Esophagus squamous epithelium (tissue), 5 donors: Measurements from ENCODE around the gene TCTN2. TPM values are rescaled to one million over a fixed set of nuclear protein-coding genes. Genes with fewer than 3 reads are reported as not detected.

Experiments used
- DNase-seq: peaks from one replicate; lab custom pipeline; 2025; lab: John Stamatoyannopoulos, UW
- H3K27ac ChIP-seq, 4 donors: fragments of 200-600 bp; sonication (generic); one replicate each; pipeline ENCODE4 v1.5.1; 2016 to 2019; ENCODE audit warnings: mild to moderate bottlenecking in 1 of 4
- H3K27me3 ChIP-seq, 4 donors: fragments of 200-600 bp; sonication (generic); 1 replicate in 3 of 4; 2 replicates in 1 of 4; pipeline versions ENCODE4 v1.5.1 to v1.6.0; 2017 to 2021; ENCODE audit warnings: antibody characterized with exemption in 1 of 4
- H3K36me3 ChIP-seq, 3 donors: fragments of 200-600 bp; sonication (generic); one replicate each; pipeline ENCODE4 v1.5.1; 2016 to 2019
- H3K4me1 ChIP-seq, 3 donors: fragments of 200-600 bp; sonication (generic); one replicate each; pipeline ENCODE4 v1.5.1; 2017 to 2019
- H3K4me3 ChIP-seq, 4 donors: fragments of 200-600 bp; sonication (generic); 1 replicate in 3 of 4; 2 replicates in 1 of 4; pipeline ENCODE4 v1.5.1; 2016 to 2019; ENCODE audit warnings: mild to moderate bottlenecking in 2 of 4, moderate library complexity in 1 of 4
- H3K9me3 ChIP-seq, 3 donors: fragments of 200-600 bp; sonication (generic); one replicate each; pipeline ENCODE4 v1.5.1; 2016 to 2019
- POLR2A ChIP-seq, 4 donors: fragments of 450-650 bp; IDR thresholded peaks; one replicate each; pipeline ENCODE4 v1.6.1; 2017; ENCODE audit warnings: antibody characterized with exemption in 4 of 4, mild to moderate bottlenecking in 4 of 4, moderate library complexity in 3 of 4
- WGBS, 2 donors: methylation state at CpG; one replicate each; pipeline ENCODE4 v1.1.5; 2018; 5-methylcytosine and 5-hydroxymethylcytosine counted together
- intact Hi-C: fragments of 100-400 bp; cut with DNase I; formaldehyde crosslinking; loops from one replicate; pipeline ENCODE4 v1.15.0; 2022
- total RNA-seq, 4 donors: library from RNA; depleted of rRNA; stranded (reverse); fragments of >200 nt; gene quantifications; one replicate each; pipeline ENCODE4 v1.1.0, GENCODE V29; 2016
- TF ChIP-seq, protein P1 (sequence below), 6 experiments: fragments of 450-650 bp in 4 of 6; fragments of 200-600 bp in 2 of 6; sonication (generic) in 2 of 6; IDR thresholded peaks; one replicate each; pipeline ENCODE4 v1.5.1; 2016 to 2019; ENCODE audit warnings: antibody characterized with exemption in 6 of 6, mild to moderate bottlenecking in 4 of 6, moderate library complexity in 4 of 6
- donor health status: DM: yes; HTN: yes; CAD: no.

TCTN2 gene
- total RNA-seq, 4 donors from 2014 or later, result 3.0 to 5.9 (median 3.2) TPM

DNA sequence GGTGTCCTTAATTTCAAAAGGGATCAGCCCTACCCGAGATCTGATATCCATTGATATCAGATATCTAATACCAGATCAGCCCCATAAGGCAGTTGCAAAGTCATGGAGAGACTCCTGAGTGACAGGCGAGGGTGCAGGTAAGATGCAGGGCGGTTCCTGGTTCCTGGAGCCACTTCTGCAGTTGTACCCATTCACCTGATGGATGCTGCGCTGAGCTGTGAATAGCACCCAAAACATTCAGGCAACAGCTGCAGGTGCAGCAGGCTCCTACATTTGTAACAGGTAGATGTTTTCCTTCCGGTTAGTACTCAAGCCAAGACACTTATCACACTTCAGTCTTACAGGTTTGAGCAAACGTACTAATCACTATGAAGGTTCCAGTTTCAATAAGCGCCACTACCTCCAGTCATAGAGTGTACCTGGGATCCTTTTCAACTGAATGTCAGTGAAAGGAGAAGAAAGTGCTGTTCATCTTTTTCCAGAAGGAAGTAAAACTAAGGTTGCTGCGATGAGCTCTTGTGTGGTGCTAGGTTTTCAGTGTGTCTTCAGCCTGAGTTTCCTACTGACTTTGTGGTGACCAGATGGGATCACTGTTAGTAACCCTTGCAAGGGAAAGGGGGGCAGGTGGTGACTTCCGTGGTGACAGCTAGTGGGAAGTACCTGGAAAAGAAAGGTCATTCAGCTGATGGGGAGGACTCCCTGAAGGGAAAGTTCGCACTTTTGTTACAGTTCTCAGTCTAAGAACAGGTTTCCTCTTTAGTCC lies 43.1 kb downstream of the TCTN2 start:
- no peaks in the 10 kb centered on the region for H3K27me3 ChIP-seq
- peaks cover 12 to 37% (median 18%) of the 10 kb centered on the region in 3 donors for H3K4me1 ChIP-seq
- peak overlapping the region in 3 of 4 donors; percentile 78 to 99 (median 79) for H3K4me3 ChIP-seq
- WGBS, 2 donors, result 47 to 66% methylated on average over 10 of the region's 10 CpGs
- no peak for DNase-seq
- peaks cover 0 to 3% (median 0%) of the 10 kb centered on the region in 3 donors for H3K36me3 ChIP-seq
- peak overlapping the region in 2 of 4 donors; percentile 61 to 88 for H3K27ac ChIP-seq
- intact Hi-C loops, result no loop called here
- TF ChIP-seq POLR2A (IDR thresholded peaks at IDR 0.05), result no peak
- TF ChIP-seq, protein P1, sequence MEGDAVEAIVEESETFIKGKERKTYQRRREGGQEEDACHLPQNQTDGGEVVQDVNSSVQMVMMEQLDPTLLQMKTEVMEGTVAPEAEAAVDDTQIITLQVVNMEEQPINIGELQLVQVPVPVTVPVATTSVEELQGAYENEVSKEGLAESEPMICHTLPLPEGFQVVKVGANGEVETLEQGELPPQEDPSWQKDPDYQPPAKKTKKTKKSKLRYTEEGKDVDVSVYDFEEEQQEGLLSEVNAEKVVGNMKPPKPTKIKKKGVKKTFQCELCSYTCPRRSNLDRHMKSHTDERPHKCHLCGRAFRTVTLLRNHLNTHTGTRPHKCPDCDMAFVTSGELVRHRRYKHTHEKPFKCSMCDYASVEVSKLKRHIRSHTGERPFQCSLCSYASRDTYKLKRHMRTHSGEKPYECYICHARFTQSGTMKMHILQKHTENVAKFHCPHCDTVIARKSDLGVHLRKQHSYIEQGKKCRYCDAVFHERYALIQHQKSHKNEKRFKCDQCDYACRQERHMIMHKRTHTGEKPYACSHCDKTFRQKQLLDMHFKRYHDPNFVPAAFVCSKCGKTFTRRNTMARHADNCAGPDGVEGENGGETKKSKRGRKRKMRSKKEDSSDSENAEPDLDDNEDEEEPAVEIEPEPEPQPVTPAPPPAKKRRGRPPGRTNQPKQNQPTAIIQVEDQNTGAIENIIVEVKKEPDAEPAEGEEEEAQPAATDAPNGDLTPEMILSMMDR (IDR thresholded peaks at IDR 0.05), result no peak
- no peaks in the 10 kb centered on the region for H3K9me3 ChIP-seq

DNA sequence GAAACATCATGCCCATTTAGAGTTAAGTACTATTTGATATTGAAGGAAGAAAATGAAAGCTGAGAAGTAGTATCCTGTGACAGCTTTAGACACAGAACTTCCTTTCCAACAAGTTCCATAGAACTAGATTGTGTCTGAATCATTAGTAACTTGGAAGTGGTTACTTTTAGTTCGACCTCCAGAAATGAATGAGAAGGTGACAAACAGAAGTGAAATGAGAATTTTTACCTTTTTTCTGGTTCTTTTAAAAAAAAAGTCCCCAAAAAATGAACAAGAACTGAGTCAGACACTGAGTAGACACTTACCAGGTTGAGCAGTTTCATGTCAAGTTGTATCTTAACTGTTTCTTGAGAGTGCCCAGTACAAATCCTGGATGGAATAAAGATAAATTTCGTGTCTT lies 44.3 kb downstream of the TCTN2 start:
- Histone ChIP-seq H3K4me3 (no peak overlapping the region), H3K27ac (no peak overlapping the region), H3K9me3 (no peaks in the 10 kb centered on the region), H3K27me3 (no peaks in the 10 kb centered on the region), H3K36me3 (peaks cover 0 to 14% (median 0%) of the 10 kb centered on the region in 3 donors), H3K4me1 (peaks cover 12 to 37% (median 18%) of the 10 kb centered on the region in 3 donors)
- no peak for DNase-seq
- intact Hi-C loops, result no loop called here
- 30 to 50% methylated on average over 2 of the region's 2 CpGs for WGBS, 2 donors
- no peak for TF ChIP-seq POLR2A (IDR thresholded peaks at IDR 0.05)
- TF ChIP-seq, protein P1 (IDR thresholded peaks at IDR 0.05), result no peak

DNA sequence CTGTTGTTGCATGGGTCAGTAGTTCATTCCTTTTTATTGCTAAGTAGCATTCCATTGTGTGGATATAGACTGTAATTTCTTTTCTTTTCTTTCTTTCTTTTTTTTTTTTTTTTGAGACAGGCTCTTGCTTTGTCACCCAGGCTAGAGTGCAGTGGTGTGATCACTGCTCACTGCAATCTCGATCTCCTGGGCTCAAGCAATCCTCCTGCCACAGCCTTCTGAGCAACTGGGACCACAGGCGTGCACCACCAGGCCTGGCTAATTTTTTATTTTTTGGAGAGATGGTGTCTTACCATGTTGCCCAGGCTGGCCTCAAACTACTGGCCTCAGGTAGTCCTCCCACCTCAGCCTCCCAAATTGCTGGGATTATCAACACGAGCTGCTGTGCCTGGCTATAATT lies 46.4 kb downstream of the TCTN2 start:
- Histone ChIP-seq H3K9me3 (no peaks in the 10 kb centered on the region), H3K4me3 (no peak overlapping the region), H3K36me3 (peaks cover 0 to 36% (median 0%) of the 10 kb centered on the region in 3 donors), H3K27me3 (no peaks in the 10 kb centered on the region), H3K27ac (no peak overlapping the region), H3K4me1 (peaks cover 12 to 29% (median 18%) of the 10 kb centered on the region in 3 donors)
- 93 to 100% methylated on average over 3 of the region's 3 CpGs for WGBS, 2 donors
- TF ChIP-seq, protein P1 (IDR thresholded peaks at IDR 0.05), result no peak
- no peak for TF ChIP-seq POLR2A (IDR thresholded peaks at IDR 0.05)
- intact Hi-C loops, result no loop called here
- no peak for DNase-seq

DNA sequence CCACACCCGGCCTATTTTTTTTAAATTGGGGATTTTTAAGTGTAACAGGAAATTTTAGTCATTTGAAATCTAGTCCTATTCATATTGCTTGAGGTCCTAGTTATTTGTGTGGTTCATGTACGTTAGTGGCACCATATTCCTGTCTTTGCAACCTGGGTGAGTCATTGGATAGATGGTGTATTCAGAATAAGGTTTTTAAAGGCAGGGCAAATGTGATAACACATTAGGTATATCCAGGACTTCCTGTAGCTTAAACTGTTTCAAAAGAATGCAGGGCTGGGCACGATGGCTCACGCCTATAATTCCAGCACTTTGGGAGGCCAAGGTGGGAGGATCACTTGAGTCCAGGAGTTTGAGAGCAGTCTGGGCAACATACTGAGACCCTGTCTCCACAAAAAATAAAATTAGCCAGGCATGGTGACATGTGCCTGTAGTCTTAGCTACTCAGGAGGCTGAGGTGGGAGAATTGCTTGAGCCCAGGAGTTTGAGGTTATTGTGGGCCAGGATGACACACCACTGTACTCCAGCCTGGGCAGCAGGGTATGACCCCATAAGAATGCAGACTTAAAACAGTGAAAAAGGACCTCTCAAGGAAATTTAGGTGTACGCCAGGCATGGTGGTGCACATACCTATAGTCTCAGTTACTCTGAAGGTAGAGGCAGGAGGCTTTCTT lies 49.4 kb downstream of the TCTN2 start:
- TF ChIP-seq POLR2A (IDR thresholded peaks at IDR 0.05), result no peak
- TF ChIP-seq, protein P1 (IDR thresholded peaks at IDR 0.05), result no peak
- no peak for DNase-seq
- peaks cover 0 to 65% (median 8%) of the 10 kb centered on the region in 3 donors for H3K36me3 ChIP-seq
- peaks cover 0 to 1% (median 0%) of the 10 kb centered on the region in 3 donors for H3K4me1 ChIP-seq
- H3K27me3 ChIP-seq, result no peaks in the 10 kb centered on the region
- WGBS, 2 donors, result 71 to 90% methylated on average over 5 of the region's 5 CpGs
- intact Hi-C loops, result no loop called here
- H3K4me3 ChIP-seq, result no peak overlapping the region
- H3K27ac ChIP-seq, result no peak overlapping the region
- H3K9me3 ChIP-seq, result no peaks in the 10 kb centered on the region

DNA sequence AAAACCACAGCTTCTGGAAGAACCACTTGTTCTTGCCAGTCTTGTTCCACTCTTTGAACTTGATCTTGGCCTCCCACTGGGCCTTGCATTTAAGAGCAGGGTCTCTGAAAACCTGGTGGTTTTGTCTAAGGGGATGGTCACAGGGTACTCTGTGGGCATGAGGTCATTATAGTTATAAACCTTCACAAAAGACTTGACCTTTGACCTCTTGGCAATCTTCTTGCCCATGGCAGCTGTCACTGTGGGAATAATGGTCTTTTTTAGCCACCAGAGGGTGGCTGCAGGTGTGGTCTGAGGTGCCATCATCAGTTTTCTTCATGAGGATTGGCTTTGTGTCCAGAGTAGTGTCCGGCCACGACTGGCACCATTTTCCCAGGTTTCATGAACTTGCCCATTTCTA lies 50.3 kb downstream of the TCTN2 start:
- Histone ChIP-seq H3K27me3 (no peaks in the 10 kb centered on the region), H3K27ac (no peak overlapping the region)
- intact Hi-C loops, result no loop called here

More for the DNA sequence above, 50.3 kb downstream of the TCTN2 start:
- 94 to 100% methylated on average over 2 of the region's 2 CpGs for WGBS, 2 donors
- Histone ChIP-seq H3K4me3 (no peak overlapping the region), H3K36me3 (peaks cover 0 to 75% (median 11%) of the 10 kb centered on the region in 3 donors), H3K9me3 (no peaks in the 10 kb centered on the region), H3K4me1 (no peaks in the 10 kb centered on the region)
- TF ChIP-seq POLR2A (IDR thresholded peaks at IDR 0.05), result no peak
- TF ChIP-seq, protein P1 (IDR thresholded peaks at IDR 0.05), result no peak
- DNase-seq, result no peak
